Neuron (in vitro differentiated cells): ENCODE data around the gene RGMB.
A peak's percentile ranks its signal among the peaks of the same experiment; 100 is the strongest.
"Not testable (repeated sequence)": the region's sequence is repeated elsewhere in the genome, so short reads cannot be mapped to it uniquely, and the experiment has no call there.

Source experiments
- H2AFZ ChIP-seq: one replicate; pipeline ENCODE4 v1.6.1; 2013; ENCODE audit warnings: low read depth, mild to moderate bottlenecking, inconsistent platforms, low read length, moderate library complexity
- H3K27me3 ChIP-seq: one replicate; pipeline ENCODE4 v1.6.1; 2013; ENCODE audit warnings: low read length; ENCODE audit not compliant: insufficient read depth
- H3K36me3 ChIP-seq: one replicate; pipeline ENCODE4 v1.6.1; 2013; ENCODE audit warnings: low read length; ENCODE audit not compliant: insufficient read depth
- H3K4me1 ChIP-seq: one replicate; pipeline ENCODE4 v1.6.1; 2013; ENCODE audit warnings: low read length; ENCODE audit not compliant: insufficient read depth
- H3K4me3 ChIP-seq: 2 replicates; pipeline ENCODE4 v1.5.1; 2013; ENCODE audit warnings: mild to moderate bottlenecking, low read length, moderate library complexity
- H3K9me3 ChIP-seq: one replicate; pipeline ENCODE4 v1.6.1; 2013; ENCODE audit warnings: low read length

Gene RGMB

GRCh38 chr5:98773464-98774191, at the start of gene RGMB:
TSS of gene RGMB (plus strand) at chr5:98773663. CDS start at chr5:98774071, 408 bp downstream.
- Histone ChIP-seq H3K27me3 (no peaks in the 10 kb centered on the region), H3K4me3 (peak within 1 kb of the TSS; percentile 99), H3K9me3 (no peaks in the 10 kb centered on the region), H3K4me1 (peaks cover 25% of the 10 kb centered on the region), H2AFZ (no peak within 1 kb of the TSS), H3K36me3 (peaks cover 55% of the 10 kb centered on the region)

- no peaks in the 10 kb centered on the region for H3K36me3 ChIP-seq
- H3K4me3 ChIP-seq = no peak overlapping the region
- H3K4me1 ChIP-seq = no peaks in the 10 kb centered on the region
- H3K27me3 ChIP-seq = no peaks in the 10 kb centered on the region
- H2AFZ ChIP-seq = no peak overlapping the region
- no peaks in the 10 kb centered on the region for H3K9me3 ChIP-seq
These were observed 47.2 kb upstream of the RGMB start for GRCh38 chr5:98726258-98726657.

- H2AFZ ChIP-seq = no peak overlapping the region
- no peaks in the 10 kb centered on the region for H3K4me1 ChIP-seq
- H3K36me3 ChIP-seq = no peaks in the 10 kb centered on the region
- H3K9me3 ChIP-seq = no peaks in the 10 kb centered on the region
- H3K4me3 ChIP-seq = no peak overlapping the region
- H3K27me3 ChIP-seq = no peaks in the 10 kb centered on the region
These were observed 45.8 kb upstream of the RGMB start for GRCh38 chr5:98727686-98728085.

- Histone ChIP-seq H3K4me3 (no peak overlapping the region), H3K4me1 (no peaks in the 10 kb centered on the region), H3K9me3 (peaks cover 6% of the 10 kb centered on the region), H3K36me3 (no peaks in the 10 kb centered on the region), H3K27me3 (no peaks in the 10 kb centered on the region), H2AFZ (no peak overlapping the region)
These were observed 38.8 kb upstream of the RGMB start for GRCh38 chr5:98734646-98735045.

- H3K4me1 ChIP-seq = no peaks in the 10 kb centered on the region
- H3K9me3 ChIP-seq = peaks cover 6% of the 10 kb centered on the region
- no peak overlapping the region for H3K4me3 ChIP-seq
- no peak overlapping the region for H2AFZ ChIP-seq
- no peaks in the 10 kb centered on the region for H3K27me3 ChIP-seq
- no peaks in the 10 kb centered on the region for H3K36me3 ChIP-seq
These were observed 37.5 kb upstream of the RGMB start for GRCh38 chr5:98735806-98736507.

GRCh38 chr5:98736753-98737152, 36.7 kb upstream of the RGMB start:
- no peak overlapping the region for H2AFZ ChIP-seq
- peaks cover 6% of the 10 kb centered on the region for H3K9me3 ChIP-seq
- H3K36me3 ChIP-seq = no peaks in the 10 kb centered on the region
- H3K27me3 ChIP-seq = no peaks in the 10 kb centered on the region
- no peak overlapping the region for H3K4me3 ChIP-seq
- H3K4me1 ChIP-seq = no peaks in the 10 kb centered on the region

GRCh38 chr5:98737441-98737840, 36.0 kb upstream of the RGMB start:
- H3K4me1 ChIP-seq, H3K27me3 ChIP-seq, H2AFZ ChIP-seq, H3K9me3 ChIP-seq, H3K4me3 ChIP-seq, H3K36me3 ChIP-seq: not testable (repeated sequence)

- not testable (repeated sequence) for H3K27me3 ChIP-seq, H3K36me3 ChIP-seq, H3K4me3 ChIP-seq, H2AFZ ChIP-seq, H3K4me1 ChIP-seq, H3K9me3 ChIP-seq
These were observed 34.8 kb upstream of the RGMB start for GRCh38 chr5:98738481-98739149.

GRCh38 chr5:98741926-98742325, 31.5 kb upstream of the RGMB start:
- H3K27me3 ChIP-seq = no peaks in the 10 kb centered on the region
- no peaks in the 10 kb centered on the region for H3K4me1 ChIP-seq
- H3K36me3 ChIP-seq = no peaks in the 10 kb centered on the region
- H2AFZ ChIP-seq = no peak overlapping the region
- H3K9me3 ChIP-seq = peaks cover 6% of the 10 kb centered on the region
- H3K4me3 ChIP-seq = no peak overlapping the region

GRCh38 chr5:98742396-98743073, 30.9 kb upstream of the RGMB start:
- H3K4me1 ChIP-seq = no peaks in the 10 kb centered on the region
- peaks cover under 1% of the 10 kb centered on the region for H3K9me3 ChIP-seq
- H3K27me3 ChIP-seq = no peaks in the 10 kb centered on the region
- no peaks in the 10 kb centered on the region for H3K36me3 ChIP-seq
- no peak overlapping the region for H2AFZ ChIP-seq
- H3K4me3 ChIP-seq = no peak overlapping the region

- not testable (repeated sequence) for H3K36me3 ChIP-seq, H3K4me1 ChIP-seq, H3K9me3 ChIP-seq, H2AFZ ChIP-seq, H3K4me3 ChIP-seq, H3K27me3 ChIP-seq
These were observed 25.2 kb upstream of the RGMB start for GRCh38 chr5:98748259-98748658.

GRCh38 chr5:98749046-98749445, 24.4 kb upstream of the RGMB start:
- Histone ChIP-seq H3K4me1 (no peaks in the 10 kb centered on the region), H2AFZ (no peak overlapping the region), H3K4me3 (no peak overlapping the region), H3K27me3 (no peaks in the 10 kb centered on the region), H3K36me3 (no peaks in the 10 kb centered on the region), H3K9me3 (no peaks in the 10 kb centered on the region)

GRCh38 chr5:98750693-98751092, 22.8 kb upstream of the RGMB start:
- H3K4me1 ChIP-seq = no peaks in the 10 kb centered on the region
- H3K36me3 ChIP-seq = no peaks in the 10 kb centered on the region
- no peaks in the 10 kb centered on the region for H3K27me3 ChIP-seq
- no peaks in the 10 kb centered on the region for H3K9me3 ChIP-seq
- no peak overlapping the region for H2AFZ ChIP-seq
- no peak overlapping the region for H3K4me3 ChIP-seq
